ENCODE measurements around the gene ORC6.

The ORC6 gene

GRCh38 chr16:46714797-46715591, 25.5 kb downstream of the ORC6 start:
- TF ChIP-seq CTCF (IDR thresholded peaks at IDR 0.05; ENCODE audit: low read depth, low read length): no peak
- H3K4me3 ChIP-seq (ENCODE audit: low read depth, low read length): no peak overlapping the region

GRCh38 chr16:46715769-46716305, 26.4 kb downstream of the ORC6 start:
- no peak overlapping the region for H3K4me3 ChIP-seq (ENCODE audit: low read depth, low read length)
- no peak for TF ChIP-seq CTCF (IDR thresholded peaks at IDR 0.05; ENCODE audit: low read depth, low read length)

DNA sequence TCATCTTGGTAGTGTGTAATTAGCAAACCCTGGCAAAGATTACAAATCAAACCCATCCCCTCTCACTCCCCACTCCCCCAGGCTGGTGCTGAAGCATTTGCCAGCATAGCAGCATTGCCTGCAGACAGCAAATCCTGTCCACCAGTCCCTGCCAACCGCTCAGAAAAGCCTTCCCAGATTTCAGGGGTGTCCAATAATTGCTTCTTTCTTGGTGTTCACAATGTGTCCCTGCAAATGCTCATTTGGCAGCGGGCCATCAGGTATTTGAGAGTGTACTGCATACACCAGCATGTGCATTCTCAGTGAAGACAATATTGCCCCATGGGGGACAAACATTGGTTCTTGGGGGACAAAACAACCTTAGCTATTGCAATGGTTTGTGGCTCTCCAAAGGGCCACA, 28.2 kb downstream of the ORC6 start:
- no peak overlapping the region for H3K4me3 ChIP-seq (ENCODE audit: low read depth, low read length)
- TF ChIP-seq CTCF (IDR thresholded peaks at IDR 0.05; ENCODE audit: low read depth, low read length): no peak

DNA sequence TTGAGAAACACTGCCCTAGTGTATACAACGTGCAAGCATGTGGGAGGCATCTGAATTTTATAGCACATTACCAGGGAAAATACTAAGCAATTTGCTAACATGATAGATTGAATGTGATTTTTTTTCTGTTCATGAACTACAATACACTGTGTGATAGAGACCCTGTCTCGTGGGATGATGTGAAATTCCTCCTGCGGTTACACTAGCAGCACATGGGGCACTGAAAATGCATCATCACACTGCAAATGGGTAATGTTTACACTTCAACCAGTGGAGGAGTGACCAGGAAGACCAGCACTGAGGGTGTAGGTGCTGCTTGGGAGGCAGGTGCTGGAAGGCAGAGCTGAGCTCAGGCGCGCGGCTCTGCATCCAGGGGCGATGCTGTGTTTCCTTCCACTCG, 28.8 kb downstream of the ORC6 start:
- no peak overlapping the region for H3K4me3 ChIP-seq (ENCODE audit: low read depth, low read length)
- TF ChIP-seq CTCF (IDR thresholded peaks at IDR 0.05; ENCODE audit: low read depth, low read length): no peak

DNA sequence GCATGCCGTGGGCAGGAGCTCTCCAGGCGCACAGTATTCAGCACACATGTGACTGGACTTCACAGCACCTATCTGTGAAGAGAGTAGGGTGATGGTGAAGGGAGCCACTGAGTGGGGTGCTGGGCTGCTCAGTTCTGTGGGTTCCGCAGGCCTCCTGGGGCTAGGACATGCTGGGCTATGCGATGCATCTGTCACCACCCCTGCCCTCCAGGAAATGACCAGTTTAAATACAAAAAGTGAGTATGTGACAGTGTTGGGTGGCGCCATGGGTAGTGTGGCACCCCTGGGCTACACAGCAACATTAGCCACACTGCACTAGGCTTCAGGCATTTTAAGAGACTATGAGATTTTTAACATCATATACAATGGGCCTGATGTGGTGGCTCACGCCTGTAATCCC, 30.1 kb downstream of the ORC6 start:
- H3K4me3 ChIP-seq (ENCODE audit: low read depth, low read length): no peak overlapping the region
- no peak for TF ChIP-seq CTCF (IDR thresholded peaks at IDR 0.05; ENCODE audit: low read depth, low read length)

DNA sequence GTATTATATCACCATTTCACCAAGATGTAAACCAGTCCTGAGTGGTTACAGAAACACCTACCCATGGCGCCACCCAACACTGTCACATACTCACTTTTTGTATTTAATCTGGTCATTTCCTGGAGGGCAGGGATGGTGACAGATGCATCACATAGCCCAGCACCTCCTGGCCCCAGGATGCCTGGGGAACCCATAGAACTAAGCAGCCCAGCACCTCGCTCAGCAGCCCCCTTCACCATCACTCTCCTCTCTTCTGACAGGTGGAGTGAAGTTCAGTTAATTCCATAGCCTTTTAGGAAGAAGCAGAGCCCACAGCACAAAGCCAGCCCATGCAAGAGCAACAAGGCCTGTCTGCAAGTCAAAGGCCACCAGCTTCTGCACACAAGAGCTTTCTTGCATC, 31.2 kb downstream of the ORC6 start:
- no peak for TF ChIP-seq CTCF (IDR thresholded peaks at IDR 0.05; ENCODE audit: low read depth, low read length)
- no peak overlapping the region for H3K4me3 ChIP-seq (ENCODE audit: low read depth, low read length)

GRCh38 chr16:46721885-46722284, 32.4 kb downstream of the ORC6 start:
- no peak overlapping the region for H3K4me3 ChIP-seq (ENCODE audit: low read depth, low read length)
- no peak for TF ChIP-seq CTCF (IDR thresholded peaks at IDR 0.05; ENCODE audit: low read depth, low read length)

Data from WI38 (cell line).